ENCODE results near the gene FAM240A. TPM values are rescaled to one million over a fixed set of nuclear protein-coding genes. Genes with fewer than 3 reads are reported as not detected.
A peak's percentile ranks its signal among the peaks of the same experiment; 100 is the strongest.
"Not testable (repeated sequence)": the region's sequence is repeated elsewhere in the genome, so short reads cannot be mapped to it uniquely, and the experiment has no call there.

FAM240A gene
- total and polyA plus RNA-seq, 2 donors from 2014 or later: 0.44 TPM; not detected in 1

DNA sequence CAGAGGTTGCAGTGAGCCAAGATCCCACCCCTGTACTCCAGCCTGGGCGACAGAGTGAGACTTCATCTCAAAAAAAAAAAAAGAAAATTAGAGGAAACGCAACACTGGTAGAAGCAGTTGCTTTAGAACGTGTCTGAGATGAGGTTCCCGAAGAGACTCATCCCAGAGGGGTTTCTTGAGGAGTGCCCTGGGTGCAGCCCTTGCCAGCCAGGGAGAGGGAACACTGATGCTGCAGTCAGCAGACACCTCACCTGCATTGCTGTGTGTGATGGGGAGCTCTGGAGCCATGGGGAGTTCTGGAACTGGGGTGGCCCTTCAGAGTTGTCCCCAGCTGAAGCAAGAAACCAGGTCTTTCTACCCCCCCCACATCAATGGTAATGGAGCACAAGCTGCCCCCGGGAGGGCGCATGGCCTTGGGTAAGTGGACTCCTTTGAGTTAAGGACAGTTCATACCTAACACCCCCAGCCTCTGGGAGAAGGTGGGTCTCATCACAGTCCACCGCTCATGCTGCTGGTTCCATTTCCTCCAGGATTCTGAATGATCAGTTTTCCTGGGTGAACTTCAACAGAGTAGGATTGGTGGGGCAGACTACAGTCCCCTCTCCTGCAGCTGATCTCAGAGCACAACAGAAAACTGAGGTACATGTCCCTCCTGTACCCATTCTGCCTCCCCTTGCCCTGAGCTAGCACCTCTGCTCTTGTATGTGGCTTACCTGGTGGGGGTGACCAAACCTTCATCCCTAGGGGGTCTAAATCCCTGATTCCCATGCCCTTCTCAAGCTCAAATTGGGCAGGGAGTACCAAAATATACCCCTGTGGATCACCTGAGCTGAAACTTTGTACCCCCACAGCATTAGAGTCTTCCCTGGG, 27.5 kb upstream of the FAM240A start:
- H3K27me3 ChIP-seq (ENCODE audit: control insufficient read depth, insufficient read depth, low read length): peaks cover 2% of the 10 kb centered on the region
- FAIRE-seq: no peak
- H3K9me3 ChIP-seq (ENCODE audit: control insufficient read depth in 2 of 3, insufficient read depth in 1 of 3, low read length in 3 of 3): no peaks in the 10 kb centered on the region
- H3K9ac ChIP-seq (ENCODE audit: low read length in 3 of 3): no peak overlapping the region
- H3K27ac ChIP-seq (ENCODE audit: low read depth in 2 of 2, low read length in 2 of 2): peak overlapping the region in 1 of 2 donors; percentile 13
- intact Hi-C loops (cut with DNase I): no loop called here
- DNase-seq: no peak
- TF ChIP-seq CTCF (IDR thresholded peaks at IDR 0.05; ENCODE audit: borderline replicate concordance, extremely low read depth, insufficient read depth): no peak
- H3K36me3 ChIP-seq (ENCODE audit: control insufficient read depth in 2 of 3, insufficient read depth in 3 of 3, low read length in 3 of 3): no peaks in the 10 kb centered on the region
- H3K4me1 ChIP-seq (ENCODE audit: control insufficient read depth in 2 of 3, insufficient read depth in 2 of 3, low read depth in 1 of 3, low read length in 3 of 3): peaks cover 0 to 23% (median 9%) of the 10 kb centered on the region in 3 donors
- no peak overlapping the region for H3K4me3 ChIP-seq (ENCODE audit: low read length in 3 of 3)

GRCh38 chr3:46585799-46586693, 26.3 kb upstream of the FAM240A start:
- Histone ChIP-seq H3K9me3 (ENCODE audit: control insufficient read depth in 2 of 3, insufficient read depth in 1 of 3, low read length in 3 of 3) (no peaks in the 10 kb centered on the region), H3K4me1 (ENCODE audit: control insufficient read depth in 2 of 3, insufficient read depth in 2 of 3, low read depth in 1 of 3, low read length in 3 of 3) (peaks cover 0 to 20% (median 9%) of the 10 kb centered on the region in 3 donors), H3K4me3 (ENCODE audit: low read length in 3 of 3) (no peak overlapping the region), H3K9ac (ENCODE audit: low read length in 3 of 3) (no peak overlapping the region), H3K27me3 (ENCODE audit: control insufficient read depth, insufficient read depth, low read length) (no peaks in the 10 kb centered on the region), H3K27ac (ENCODE audit: low read depth in 2 of 2, low read length in 2 of 2) (peak overlapping the region in 1 of 2 donors; percentile 13), H3K36me3 (ENCODE audit: control insufficient read depth in 2 of 3, insufficient read depth in 3 of 3, low read length in 3 of 3) (no peaks in the 10 kb centered on the region)
- FAIRE-seq (peak; percentile 55), DNase-seq (peak in 1 of 5 donors; percentile 46)
- intact Hi-C loops (cut with DNase I): no loop called here
- TF ChIP-seq CTCF (IDR thresholded peaks at IDR 0.05; ENCODE audit: borderline replicate concordance, extremely low read depth, insufficient read depth): no peak

- H3K27ac ChIP-seq (ENCODE audit: low read depth in 2 of 2, low read length in 2 of 2): no peak overlapping the region
- FAIRE-seq: no peak
- intact Hi-C loops (cut with DNase I): no loop called here
- no peak overlapping the region for H3K4me3 ChIP-seq (ENCODE audit: low read length in 3 of 3)
- H3K9me3 ChIP-seq (ENCODE audit: control insufficient read depth in 2 of 3, insufficient read depth in 1 of 3, low read length in 3 of 3): no peaks in the 10 kb centered on the region
- H3K9ac ChIP-seq (ENCODE audit: low read length in 3 of 3): no peak overlapping the region
- H3K36me3 ChIP-seq (ENCODE audit: control insufficient read depth in 2 of 3, insufficient read depth in 3 of 3, low read length in 3 of 3): no peaks in the 10 kb centered on the region
- H3K27me3 ChIP-seq (ENCODE audit: control insufficient read depth, insufficient read depth, low read length): no peaks in the 10 kb centered on the region
- H3K4me1 ChIP-seq (ENCODE audit: control insufficient read depth in 2 of 3, insufficient read depth in 2 of 3, low read depth in 1 of 3, low read length in 3 of 3): peaks cover 0 to 20% (median 9%) of the 10 kb centered on the region in 3 donors
- DNase-seq: no peak
- no peak for TF ChIP-seq CTCF (IDR thresholded peaks at IDR 0.05; ENCODE audit: borderline replicate concordance, extremely low read depth, insufficient read depth)
Measured at GRCh38 chr3:46586738-46587246, 25.5 kb upstream of the FAM240A start.

DNA sequence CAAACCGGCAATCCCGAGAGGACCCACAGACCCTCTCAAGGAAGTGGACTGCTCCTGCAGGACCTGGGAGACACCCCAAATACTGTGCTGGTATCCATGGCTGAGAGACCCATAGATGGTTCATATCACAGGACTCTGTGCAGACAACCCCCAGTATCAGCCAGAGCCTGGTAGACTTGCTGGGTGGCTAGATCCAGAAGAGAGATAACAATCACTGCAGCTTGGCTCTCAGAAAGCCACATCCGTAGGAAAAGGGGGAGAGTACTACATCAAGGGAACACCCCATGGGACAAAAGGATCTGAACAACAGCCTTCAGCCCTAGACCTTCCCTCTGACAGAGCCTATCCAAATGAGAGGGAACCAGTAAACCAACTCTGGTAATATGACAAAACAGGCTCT, 25.1 kb upstream of the FAM240A start:
- intact Hi-C loops (cut with DNase I); H3K27ac ChIP-seq (ENCODE audit: low read depth in 2 of 2, low read length in 2 of 2); H3K36me3 ChIP-seq (ENCODE audit: control insufficient read depth in 2 of 3, insufficient read depth in 3 of 3, low read length in 3 of 3); H3K4me3 ChIP-seq (ENCODE audit: low read length in 3 of 3); FAIRE-seq; H3K9me3 ChIP-seq (ENCODE audit: control insufficient read depth in 2 of 3, insufficient read depth in 1 of 3, low read length in 3 of 3); H3K27me3 ChIP-seq (ENCODE audit: control insufficient read depth, insufficient read depth, low read length); DNase-seq; H3K9ac ChIP-seq (ENCODE audit: low read length in 3 of 3): not testable (repeated sequence)
- H3K4me1 ChIP-seq (ENCODE audit: control insufficient read depth in 2 of 3, insufficient read depth in 2 of 3, low read depth in 1 of 3, low read length in 3 of 3): peaks cover 0 to 20% (median 9%) of the 10 kb centered on the region in 3 donors
